ENCODE measurements around the gene UGCG.

DNA sequence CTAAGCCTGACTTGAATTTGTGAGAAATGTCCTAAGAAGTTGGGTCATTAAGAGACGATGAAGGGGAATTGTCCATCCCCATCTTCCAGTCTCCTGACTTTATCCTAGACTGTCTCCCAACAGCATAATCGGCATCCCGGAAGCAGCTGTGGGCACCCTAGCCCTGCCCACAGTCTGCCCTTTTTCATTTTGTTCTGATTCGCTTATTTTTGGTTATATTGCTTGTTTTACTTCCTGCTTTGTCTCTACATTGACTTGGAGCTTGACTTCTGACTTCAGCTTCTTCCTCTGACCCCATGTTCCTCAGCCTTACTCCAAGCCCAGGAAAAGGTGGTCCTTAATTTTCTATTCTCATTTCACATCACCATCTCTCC, 41.8 kb downstream of the UGCG start:
- TF ChIP-seq, protein P1, sequence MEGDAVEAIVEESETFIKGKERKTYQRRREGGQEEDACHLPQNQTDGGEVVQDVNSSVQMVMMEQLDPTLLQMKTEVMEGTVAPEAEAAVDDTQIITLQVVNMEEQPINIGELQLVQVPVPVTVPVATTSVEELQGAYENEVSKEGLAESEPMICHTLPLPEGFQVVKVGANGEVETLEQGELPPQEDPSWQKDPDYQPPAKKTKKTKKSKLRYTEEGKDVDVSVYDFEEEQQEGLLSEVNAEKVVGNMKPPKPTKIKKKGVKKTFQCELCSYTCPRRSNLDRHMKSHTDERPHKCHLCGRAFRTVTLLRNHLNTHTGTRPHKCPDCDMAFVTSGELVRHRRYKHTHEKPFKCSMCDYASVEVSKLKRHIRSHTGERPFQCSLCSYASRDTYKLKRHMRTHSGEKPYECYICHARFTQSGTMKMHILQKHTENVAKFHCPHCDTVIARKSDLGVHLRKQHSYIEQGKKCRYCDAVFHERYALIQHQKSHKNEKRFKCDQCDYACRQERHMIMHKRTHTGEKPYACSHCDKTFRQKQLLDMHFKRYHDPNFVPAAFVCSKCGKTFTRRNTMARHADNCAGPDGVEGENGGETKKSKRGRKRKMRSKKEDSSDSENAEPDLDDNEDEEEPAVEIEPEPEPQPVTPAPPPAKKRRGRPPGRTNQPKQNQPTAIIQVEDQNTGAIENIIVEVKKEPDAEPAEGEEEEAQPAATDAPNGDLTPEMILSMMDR (conservative IDR thresholded peaks at IDR 0.05; ENCODE audit: low read length): no peak
- TF ChIP-seq EZH2phosphoT487 (IDR thresholded peaks at IDR 0.05; ENCODE audit: borderline replicate concordance): no peak
